Measurements from ENCODE around the gene WDR35.

DNA sequence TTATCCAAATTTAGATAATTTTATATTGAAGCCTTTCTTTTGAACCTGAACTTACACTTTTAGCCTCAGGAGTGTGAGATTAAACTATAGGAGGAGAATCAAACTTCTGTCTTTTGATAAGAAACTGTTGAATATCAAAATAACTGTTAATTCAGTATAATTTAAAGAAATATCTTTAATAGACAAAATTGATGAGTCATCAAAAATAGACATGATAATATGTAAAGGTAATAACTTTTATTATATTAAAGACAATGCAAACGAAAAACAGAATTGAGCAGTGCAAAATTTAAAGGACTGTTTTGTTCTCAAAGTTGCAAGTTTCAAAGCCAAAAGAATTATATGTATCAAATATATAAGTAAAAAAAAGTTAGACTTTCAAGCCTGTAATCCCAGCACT lies 2.0 kb upstream of the WDR35 start:
- TF ChIP-seq, protein P1, sequence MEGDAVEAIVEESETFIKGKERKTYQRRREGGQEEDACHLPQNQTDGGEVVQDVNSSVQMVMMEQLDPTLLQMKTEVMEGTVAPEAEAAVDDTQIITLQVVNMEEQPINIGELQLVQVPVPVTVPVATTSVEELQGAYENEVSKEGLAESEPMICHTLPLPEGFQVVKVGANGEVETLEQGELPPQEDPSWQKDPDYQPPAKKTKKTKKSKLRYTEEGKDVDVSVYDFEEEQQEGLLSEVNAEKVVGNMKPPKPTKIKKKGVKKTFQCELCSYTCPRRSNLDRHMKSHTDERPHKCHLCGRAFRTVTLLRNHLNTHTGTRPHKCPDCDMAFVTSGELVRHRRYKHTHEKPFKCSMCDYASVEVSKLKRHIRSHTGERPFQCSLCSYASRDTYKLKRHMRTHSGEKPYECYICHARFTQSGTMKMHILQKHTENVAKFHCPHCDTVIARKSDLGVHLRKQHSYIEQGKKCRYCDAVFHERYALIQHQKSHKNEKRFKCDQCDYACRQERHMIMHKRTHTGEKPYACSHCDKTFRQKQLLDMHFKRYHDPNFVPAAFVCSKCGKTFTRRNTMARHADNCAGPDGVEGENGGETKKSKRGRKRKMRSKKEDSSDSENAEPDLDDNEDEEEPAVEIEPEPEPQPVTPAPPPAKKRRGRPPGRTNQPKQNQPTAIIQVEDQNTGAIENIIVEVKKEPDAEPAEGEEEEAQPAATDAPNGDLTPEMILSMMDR (IDR thresholded peaks at IDR 0.05; ENCODE audit: low read length): no peak
- no peak for TF ChIP-seq EZH2 (optimal IDR thresholded peaks at IDR 0.05; ENCODE audit: low read depth, low read length)

Data from MM.1S (cell line).